Tibial nerve (tissue), 4 donors: Measurements from ENCODE around the gene TEX51.

Source experiments
- CTCF ChIP-seq, 5 experiments: fragments of 200-600 bp in 3 of 5; fragments of 450-650 bp in 2 of 5; sonication (generic) in 3 of 5; IDR thresholded peaks; one replicate each; pipeline ENCODE4 v1.5.1; 2016 to 2019; ENCODE audit warnings: antibody characterized with exemption in 5 of 5, mild to moderate bottlenecking in 3 of 5, moderate library complexity in 2 of 5
- EP300 ChIP-seq, 2 donors: sonication (generic); formaldehyde crosslinking; IDR thresholded peaks; one replicate each; pipeline ENCODE4 v1.6.1; 2017; ENCODE audit warnings: antibody characterized with exemption in 2 of 2, mild to moderate bottlenecking in 1 of 2
- POLR2A ChIP-seq, 2 donors: fragments of 450-650 bp; IDR thresholded peaks; one replicate each; pipeline ENCODE4 v1.6.1; 2017; ENCODE audit warnings: antibody characterized with exemption in 2 of 2, mild to moderate bottlenecking in 2 of 2, moderate library complexity in 2 of 2

- TF ChIP-seq CTCF (IDR thresholded peaks at IDR 0.05) (no peak), POLR2A (IDR thresholded peaks at IDR 0.05) (no peak), EP300 (IDR thresholded peaks at IDR 0.05) (no peak)
These were observed 36.1 kb downstream of the TEX51 start for GRCh38 chr2:126934809-126935208.
